HG02870 (cell line): ENCODE data around the gene FBXL13.
A peak's percentile ranks its signal among the peaks of the same experiment; 100 is the strongest.
"Not testable (repeated sequence)": the region's sequence is repeated elsewhere in the genome, so short reads cannot be mapped to it uniquely, and the experiment has no call there.

Experiments used
- ATAC-seq: cut with Tn5 transposase; IDR thresholded peaks from one replicate; pipeline ENCODE4 v1.9.1; 2021; ENCODE audit warnings: mild to moderate bottlenecking, moderate library complexity; ENCODE audit not compliant: unreplicated experiment

FBXL13 gene

GRCh38 chr7:103080923-103081322, 6.3 kb upstream of the FBXL13 start:
- ATAC-seq: no peak

GRCh38 chr7:103079836-103080235, 5.2 kb upstream of the FBXL13 start:
- no peak for ATAC-seq

GRCh38 chr7:103078226-103078625, 3.6 kb upstream of the FBXL13 start:
- not testable (repeated sequence) for ATAC-seq

- ATAC-seq: no peak
Observed at GRCh38 chr7:103077318-103077717, 2.7 kb upstream of the FBXL13 start.

GRCh38 chr7:103076764-103077163, 2.2 kb upstream of the FBXL13 start:
- no peak for ATAC-seq

- peak; percentile 51 for ATAC-seq
Observed at GRCh38 chr7:103075337-103075918, 832 bp upstream of the FBXL13 start.

GRCh38 chr7:103073989-103074518, 542 bp downstream of the FBXL13 start:
- ATAC-seq: no peak

GRCh38 chr7:103071000-103071399, 3.6 kb downstream of the FBXL13 start:
- no peak for ATAC-seq

GRCh38 chr7:103068414-103069403, 5.9 kb downstream of the FBXL13 start:
- no peak for ATAC-seq

GRCh38 chr7:103065667-103066066, 8.9 kb downstream of the FBXL13 start:
- no peak for ATAC-seq

GRCh38 chr7:103063895-103064294, 10.7 kb downstream of the FBXL13 start:
- ATAC-seq: no peak

GRCh38 chr7:103059471-103059870, 15.1 kb downstream of the FBXL13 start:
- no peak for ATAC-seq

- ATAC-seq: no peak
Observed at GRCh38 chr7:103058122-103058521, 16.5 kb downstream of the FBXL13 start.

- ATAC-seq: not testable (repeated sequence)
Observed at GRCh38 chr7:103056006-103056405, 18.6 kb downstream of the FBXL13 start.

GRCh38 chr7:103051519-103051918, 23.1 kb downstream of the FBXL13 start:
- no peak for ATAC-seq

- ATAC-seq: no peak
Observed at GRCh38 chr7:103048833-103049232, 25.8 kb downstream of the FBXL13 start.

- not testable (repeated sequence) for ATAC-seq
Observed at GRCh38 chr7:103041815-103042214, 32.8 kb downstream of the FBXL13 start.

- not testable (repeated sequence) for ATAC-seq
Observed at GRCh38 chr7:103037823-103038739, 36.5 kb downstream of the FBXL13 start.

GRCh38 chr7:103037476-103037822, 37.1 kb downstream of the FBXL13 start:
- ATAC-seq: no peak

GRCh38 chr7:103034318-103034717, 40.3 kb downstream of the FBXL13 start:
- ATAC-seq: not testable (repeated sequence)

GRCh38 chr7:103031781-103032180, 42.8 kb downstream of the FBXL13 start:
- no peak for ATAC-seq
